Right ventricle myocardium inferior (tissue), 1 donor: Measurements from ENCODE around the gene ODAD4. TPM values are rescaled to one million over a fixed set of nuclear protein-coding genes. Genes with fewer than 3 reads are reported as not detected.

Source experiments
- ATAC-seq: fragments of 200-7000 bp; cut with Tn5 transposase; one replicate; pipeline ENCODE4 v1.9.1; 2020; ENCODE audit warnings: mild to moderate bottlenecking, moderate library complexity
- DNase-seq: peaks from one replicate; pipeline ENCODE4 v3.0.0; 2021; ENCODE audit errors: missing footprints
- intact Hi-C: fragments of 100-400 bp; cut with DNase I; formaldehyde crosslinking; loops from one replicate; pipeline ENCODE4 v1.11.0; 2022
- total RNA-seq: library from RNA; stranded (reverse); fragmentation: NEBNext Ultra II Directional; extraction: Animal tissue kit (Norgen Biotek cat#: 25700); gene quantifications from one replicate; pipeline ENCODE4 v1.2.1, GENCODE V29; 2021
- donor health status: DM: no; HTN: yes; CAD: no; lungs with severe emphysema.

ODAD4 gene
- total RNA-seq, 1 donor from 2014 or later, result 0.76 TPM

DNA sequence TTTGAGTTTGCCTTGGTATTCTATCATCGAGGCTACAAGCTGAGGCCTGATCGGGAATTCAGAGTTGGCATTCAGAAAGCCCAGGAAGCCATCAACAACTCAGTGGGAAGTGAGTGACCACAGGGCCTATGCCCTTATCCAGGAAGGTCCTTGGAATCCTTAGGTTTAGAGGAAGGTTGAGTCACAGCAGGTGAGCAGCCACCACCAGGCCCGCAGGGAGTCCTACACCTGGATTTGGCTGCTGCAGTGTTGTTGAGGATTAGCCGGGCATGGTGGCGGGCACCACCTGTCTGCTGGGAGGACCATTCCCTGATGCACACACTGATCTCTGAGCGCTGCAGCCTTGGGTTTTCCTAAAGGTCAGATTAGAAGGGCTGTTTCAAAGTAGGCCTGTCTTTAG is 5.2 kb downstream of the ODAD4 start:
- no peak for ATAC-seq
- intact Hi-C loops, result no loop called here
- DNase-seq, result no peak

GRCh38 chr17:41937970-41938954 is 7.8 kb downstream of the ODAD4 start:
- intact Hi-C loops, result no loop called here
- DNase-seq, result peak; percentile 75
- peak; percentile 86 for ATAC-seq

DNA sequence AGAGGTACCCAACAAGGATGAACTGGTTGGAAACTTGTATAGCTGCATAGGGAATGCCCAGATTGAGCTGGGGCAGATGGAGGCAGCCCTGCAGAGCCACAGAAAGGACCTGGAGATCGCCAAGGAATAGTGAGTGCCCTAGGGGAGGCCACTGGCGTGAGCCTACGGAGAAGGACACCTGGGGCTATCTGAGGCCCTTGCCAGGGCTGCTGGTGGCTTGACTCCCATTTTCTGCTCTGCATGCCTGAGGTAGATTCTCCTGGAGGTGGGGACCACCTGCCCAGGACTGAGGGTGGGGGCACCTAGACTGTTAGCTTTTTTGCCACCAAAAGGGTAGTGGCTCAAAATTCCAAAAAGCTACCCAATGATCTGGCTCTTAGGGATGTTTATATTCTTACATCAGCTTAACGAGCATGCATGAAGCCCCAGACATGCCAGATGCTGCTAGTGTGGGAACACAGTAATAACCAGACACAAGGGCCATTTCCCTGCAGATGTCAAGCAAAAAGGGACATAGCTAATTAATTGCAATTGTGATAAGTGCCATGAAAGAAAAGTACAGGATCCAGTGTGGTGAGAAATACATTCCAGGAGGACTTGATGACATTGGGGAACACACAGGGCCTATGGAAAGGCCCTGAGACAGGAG is 8.8 kb downstream of the ODAD4 start:
- intact Hi-C loops, result no loop called here
- DNase-seq (no peak), ATAC-seq (no peak)

GRCh38 chr17:41939693-41940090 is 9.3 kb downstream of the ODAD4 start:
- no peak for ATAC-seq
- intact Hi-C loops, result no loop called here
- no peak for DNase-seq

GRCh38 chr17:41941168-41941567 is 10.8 kb downstream of the ODAD4 start:
- intact Hi-C loops, result no loop called here
- ATAC-seq, result no peak
- DNase-seq, result no peak

GRCh38 chr17:41942626-41943373 is 12.4 kb downstream of the ODAD4 start:
- DNase-seq (no peak), ATAC-seq (no peak)
- intact Hi-C loops, result no loop called here

DNA sequence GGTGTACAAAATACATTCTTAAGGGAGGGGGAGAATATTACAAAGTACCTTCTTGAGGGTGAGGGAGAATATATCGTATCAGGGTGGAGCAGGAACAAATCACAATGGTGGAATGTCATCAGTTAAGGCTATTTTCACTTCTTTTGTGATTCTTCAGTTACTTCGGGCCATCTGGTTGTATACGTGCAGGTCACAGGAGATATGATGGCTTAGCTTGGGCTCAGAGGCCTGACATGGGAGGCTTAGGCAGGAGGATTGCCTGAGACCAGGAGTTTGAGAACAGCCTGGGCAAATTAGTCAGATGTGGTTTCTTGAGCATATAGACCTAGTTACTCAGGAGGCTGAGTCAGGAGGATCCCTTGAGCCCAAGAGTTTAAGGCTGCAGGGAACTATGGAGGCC is 13.1 kb downstream of the ODAD4 start:
- ATAC-seq, result no peak
- no peak for DNase-seq
- intact Hi-C loops, result no loop called here

DNA sequence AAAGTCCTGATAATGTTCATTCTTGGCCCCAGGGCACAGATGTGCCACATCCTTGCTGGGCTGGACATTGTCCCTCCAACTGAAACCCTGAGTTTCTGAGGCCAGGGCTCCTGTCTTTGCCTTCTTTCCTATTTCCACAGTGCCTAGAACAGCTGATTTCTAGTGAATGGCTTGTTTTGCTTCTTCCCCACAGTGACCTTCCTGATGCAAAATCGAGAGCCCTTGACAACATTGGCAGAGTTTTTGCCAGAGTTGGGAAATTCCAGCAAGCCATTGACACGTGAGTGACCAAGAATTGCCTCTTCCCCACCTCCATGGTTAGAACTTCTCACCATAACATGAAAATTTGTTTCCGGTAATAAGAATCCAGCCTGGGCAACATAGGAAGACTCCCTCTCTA is 14.5 kb downstream of the ODAD4 start:
- no peak for DNase-seq
- intact Hi-C loops, result no loop called here
- ATAC-seq, result no peak

- DNase-seq, result no peak
- no peak for ATAC-seq
- intact Hi-C loops, result no loop called here
Observed at GRCh38 chr17:41948762-41949460, 18.5 kb downstream of the ODAD4 start.

DNA sequence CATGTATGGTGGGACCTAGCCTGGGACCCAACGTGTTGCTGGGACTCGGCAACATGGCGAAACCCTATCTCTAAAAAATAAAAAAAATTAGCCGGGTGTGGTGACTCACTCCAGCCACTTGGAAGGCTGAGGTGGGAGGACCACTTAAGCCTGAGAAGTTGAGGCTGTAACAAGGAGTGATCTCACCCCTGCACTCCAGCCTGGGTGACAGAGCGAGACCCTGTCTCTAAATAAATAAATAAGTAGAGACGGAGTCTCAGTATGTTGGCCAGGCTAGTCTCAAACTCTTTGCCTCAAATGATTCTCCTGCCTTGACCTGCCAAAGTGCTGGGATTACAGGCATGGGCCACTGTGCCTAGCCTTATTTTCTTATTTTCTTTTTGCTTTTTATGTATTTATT is 26.1 kb downstream of the ODAD4 start:
- ATAC-seq (no peak), DNase-seq (no peak)
- intact Hi-C loops, result no loop called here

GRCh38 chr17:41957031-41957868 is 26.8 kb downstream of the ODAD4 start:
- ATAC-seq, result no peak
- intact Hi-C loops, result no loop called here
- DNase-seq, result no peak

GRCh38 chr17:41957869-41958439 is 27.5 kb downstream of the ODAD4 start:
- intact Hi-C loops, result no loop called here
- no peak for ATAC-seq
- DNase-seq, result no peak

DNA sequence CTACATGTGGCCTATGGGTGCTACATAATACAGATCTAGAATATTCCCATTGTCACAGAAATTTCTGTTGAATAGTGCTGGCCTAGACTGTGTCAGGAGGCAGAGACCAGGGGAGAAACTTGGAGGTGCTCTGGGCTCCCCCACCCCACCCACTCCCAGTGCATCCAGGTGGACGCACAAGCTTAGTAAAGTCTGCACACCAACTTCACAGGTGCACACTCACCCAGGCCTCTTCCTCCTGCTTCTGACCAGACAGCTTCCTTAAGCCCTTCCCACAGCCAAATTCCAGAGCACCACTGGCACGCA is 28.6 kb downstream of the ODAD4 start:
- ATAC-seq (no peak), DNase-seq (no peak)
- intact Hi-C loops, result no loop called here

DNA sequence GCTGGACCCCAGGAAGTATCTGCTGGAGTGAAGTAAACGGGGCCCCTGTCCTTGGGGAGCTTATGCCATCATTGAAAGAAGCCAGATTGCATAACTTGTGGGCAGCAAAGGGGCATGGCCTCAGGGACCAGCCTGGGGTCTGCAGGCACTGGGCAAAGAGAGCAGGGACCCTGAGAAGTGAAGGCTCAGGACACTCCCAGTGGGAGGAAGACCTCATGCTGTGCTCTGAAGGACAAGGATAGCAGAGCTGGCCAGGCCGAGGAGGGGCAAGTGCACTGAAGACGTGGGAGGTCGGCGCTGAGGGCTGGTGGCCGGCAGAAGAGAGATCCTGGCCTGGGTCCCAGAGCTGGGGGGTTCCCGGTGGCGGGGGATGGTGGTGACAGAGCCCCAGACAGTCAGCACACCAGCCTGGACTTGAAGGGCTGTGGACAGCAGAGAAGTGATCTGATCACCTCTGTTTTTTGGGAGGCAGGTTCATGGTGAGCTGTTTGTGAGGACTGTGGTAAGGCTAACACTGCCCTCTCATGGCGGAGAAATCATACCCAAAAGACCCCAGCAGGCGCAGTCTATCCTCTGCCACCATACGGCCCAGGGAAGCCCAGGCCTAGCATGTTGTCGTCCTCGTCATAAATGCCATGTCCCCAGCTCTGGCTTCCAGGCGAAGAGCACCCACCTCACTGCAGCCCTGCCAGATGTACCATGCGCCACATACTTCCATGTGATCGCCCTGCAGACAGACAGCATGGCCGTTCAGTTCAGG is 29.1 kb downstream of the ODAD4 start:
- intact Hi-C loops, result loop anchor here (5.0 kb wide), 1 partner anchor 143 kb away; no protein-coding TSS in a partner anchor
- DNase-seq, result no peak
- ATAC-seq, result no peak

- intact Hi-C loops, result loop anchor here (2.0 to 5.0 kb wide), 2 partner anchors 140 to 155 kb away; no protein-coding TSS in a partner anchor
- ATAC-seq (no peak), DNase-seq (no peak)
Observed at GRCh38 chr17:41962111-41962510, 31.7 kb downstream of the ODAD4 start.

- ATAC-seq (peak; percentile 32), DNase-seq (peak; percentile 86)
- intact Hi-C loops, result loop anchor here (2.0 to 5.0 kb wide), 2 partner anchors 139 to 154 kb away; no protein-coding TSS in a partner anchor
Observed at GRCh38 chr17:41962768-41963434, 32.5 kb downstream of the ODAD4 start.
